Activated naive CD4-positive, alpha-beta T cell treated with anti-CD3 and anti-CD28 coated beads for 36 hours (primary cell): ENCODE measurements around the gene KCNMA1. TPM values are rescaled to one million over a fixed set of nuclear protein-coding genes. Genes with fewer than 3 reads are reported as not detected.
"Not testable (repeated sequence)": the region's sequence is repeated elsewhere in the genome, so short reads cannot be mapped to it uniquely, and the experiment has no call there.

Experiments used
- CTCF ChIA-PET: fragments of 350-600 bp; sonication (Branson Sonifier 250); formaldehyde crosslinking; loops from one replicate; lab custom pipeline; 2021; ENCODE audit warnings: antibody characterized with exemption; lab: Charles Lee
- DNase-seq: peaks from one replicate; pipeline ENCODE4 v3.0.0-alpha.2; 2020
- H3K27ac Mint-ChIP-seq: one replicate; pipeline ENCODE4 v1.8.0; 2021; ENCODE audit warnings: mild to moderate bottlenecking, mixed read lengths
- H3K27me3 Mint-ChIP-seq: one replicate; pipeline ENCODE4 v1.8.0; 2021; ENCODE audit warnings: low read depth, mixed read lengths
- H3K36me3 Mint-ChIP-seq: one replicate; pipeline ENCODE4 v1.8.0; 2021; ENCODE audit warnings: low read depth, mixed read lengths
- H3K4me1 Mint-ChIP-seq: one replicate; pipeline ENCODE4 v1.8.0; 2021; ENCODE audit warnings: low read depth, mixed read lengths
- H3K4me3 Mint-ChIP-seq: one replicate; pipeline ENCODE4 v1.8.0; 2021; ENCODE audit warnings: mild to moderate bottlenecking, moderate library complexity, mixed read lengths
- H3K9me3 Mint-ChIP-seq: one replicate; pipeline ENCODE4 v1.8.0; 2021; ENCODE audit warnings: mixed read lengths
- intact Hi-C: fragments of 100-400 bp; cut with micrococcal nuclease; formaldehyde crosslinking; loops from one replicate; pipeline ENCODE4 v1.15.1; 2023
- total RNA-seq, 2 experiments: library from RNA; stranded (reverse); gene quantifications; one replicate each; pipeline ENCODE4 v1.2.3, GENCODE V29; 2021

The KCNMA1 gene
- total RNA-seq, 2 experiments from 2014 or later = not detected

DNA sequence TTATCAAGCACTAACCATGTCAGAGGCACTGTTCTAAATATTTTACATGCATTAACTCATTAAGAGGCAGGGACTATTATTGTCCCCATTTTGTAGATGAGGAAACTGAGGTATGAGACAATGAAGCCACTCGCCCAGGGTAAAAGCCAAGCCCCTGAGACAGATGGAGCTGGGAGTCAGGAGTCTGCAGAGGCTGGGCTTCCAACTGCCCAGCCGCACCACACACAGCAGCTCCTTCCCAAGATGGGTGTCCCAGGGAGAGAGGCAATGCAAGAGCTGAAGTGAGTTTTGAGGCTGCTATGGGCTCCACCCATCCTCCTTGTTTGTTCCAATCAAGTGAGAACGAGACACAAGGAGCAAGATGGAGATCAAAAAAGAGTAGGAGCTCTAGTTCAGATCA, 244.2 kb downstream of the KCNMA1 start:
- Mint-ChIP-seq H3K4me1 (no peaks in the 10 kb centered on the region), H3K27ac (no peak overlapping the region), H3K27me3 (peaks cover 5% of the 10 kb centered on the region), H3K9me3 (no peaks in the 10 kb centered on the region), H3K4me3 (no peak overlapping the region), H3K36me3 (no peaks in the 10 kb centered on the region)
- DNase-seq = no peak
- intact Hi-C loops = loop anchor here (5.0 kb wide), 2 partner anchors 226 to 249 kb away; no protein-coding TSS in a partner anchor
- CTCF ChIA-PET = no interaction called here

DNA sequence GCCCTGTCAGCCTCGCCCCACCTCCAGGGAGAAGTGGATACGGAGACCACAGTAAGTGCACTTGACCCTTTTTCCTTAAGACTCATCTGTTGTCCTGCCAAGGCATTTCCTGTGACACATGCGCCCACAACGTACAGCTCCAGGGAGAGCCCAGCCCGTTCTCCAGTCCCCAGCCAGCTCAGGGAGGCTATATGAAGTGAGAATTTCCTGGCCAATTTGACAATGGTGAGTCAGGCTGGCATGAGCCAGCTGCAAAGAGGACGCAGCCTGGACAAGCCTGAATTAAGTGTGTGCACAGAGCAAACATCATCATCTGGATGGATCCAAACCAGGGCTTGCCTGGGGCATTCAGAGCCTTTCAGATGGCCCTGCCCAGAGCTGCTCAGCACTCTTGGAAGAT, 244.8 kb downstream of the KCNMA1 start:
- peaks cover 5% of the 10 kb centered on the region for H3K27me3 Mint-ChIP-seq
- no peak for DNase-seq
- H3K36me3 Mint-ChIP-seq = no peaks in the 10 kb centered on the region
- H3K9me3 Mint-ChIP-seq = no peaks in the 10 kb centered on the region
- H3K4me3 Mint-ChIP-seq = no peak overlapping the region
- intact Hi-C loops = loop anchor here (5.0 kb wide), 2 partner anchors 226 to 249 kb away; no protein-coding TSS in a partner anchor
- CTCF ChIA-PET = interaction anchor here (0.7 kb wide), 1 partner anchor 316 kb away, joined by 3 read pairs; no protein-coding TSS in a partner anchor
- H3K27ac Mint-ChIP-seq = no peak overlapping the region
- H3K4me1 Mint-ChIP-seq = no peaks in the 10 kb centered on the region

- Mint-ChIP-seq H3K27me3 (peaks cover 5% of the 10 kb centered on the region), H3K27ac (no peak overlapping the region), H3K4me3 (no peak overlapping the region), H3K36me3 (no peaks in the 10 kb centered on the region), H3K9me3 (no peaks in the 10 kb centered on the region), H3K4me1 (no peaks in the 10 kb centered on the region)
- DNase-seq = no peak
- CTCF ChIA-PET = interaction anchor here (0.6 to 0.7 kb wide), 2 partner anchors 54 to 316 kb away, joined by 3 read pairs; no protein-coding TSS in a partner anchor
- intact Hi-C loops = loop anchor here (5.0 kb wide), 2 partner anchors 225 to 250 kb away; no protein-coding TSS in a partner anchor
These were observed 245.3 kb downstream of the KCNMA1 start for GRCh38 chr10:77392236-77392721.

GRCh38 chr10:77391605-77392235, 245.9 kb downstream of the KCNMA1 start:
- Mint-ChIP-seq H3K4me3 (no peak overlapping the region), H3K27ac (no peak overlapping the region), H3K36me3 (no peaks in the 10 kb centered on the region), H3K27me3 (peaks cover 7% of the 10 kb centered on the region), H3K9me3 (no peaks in the 10 kb centered on the region), H3K4me1 (peaks cover 2% of the 10 kb centered on the region)
- peak; percentile 47 for DNase-seq
- CTCF ChIA-PET = interaction anchor here (0.6 to 0.7 kb wide), 2 partner anchors 54 to 317 kb away, joined by 3 read pairs; no protein-coding TSS in a partner anchor
- intact Hi-C loops = loop anchor here (5.0 kb wide), 2 partner anchors 224 to 251 kb away; no protein-coding TSS in a partner anchor

GRCh38 chr10:77390481-77390891, 247.1 kb downstream of the KCNMA1 start:
- CTCF ChIA-PET = interaction anchor here (0.6 kb wide), 2 partner anchors 15 to 54 kb away, joined by 3 to 4 read pairs; no protein-coding TSS in a partner anchor
- Mint-ChIP-seq H3K27ac (no peak overlapping the region), H3K36me3 (no peaks in the 10 kb centered on the region), H3K27me3 (peaks cover 8% of the 10 kb centered on the region), H3K9me3 (no peaks in the 10 kb centered on the region), H3K4me3 (no peak overlapping the region), H3K4me1 (peaks cover 2% of the 10 kb centered on the region)
- no peak for DNase-seq
- intact Hi-C loops = loop anchor here (5.0 kb wide), 2 partner anchors 223 to 252 kb away; no protein-coding TSS in a partner anchor

DNA sequence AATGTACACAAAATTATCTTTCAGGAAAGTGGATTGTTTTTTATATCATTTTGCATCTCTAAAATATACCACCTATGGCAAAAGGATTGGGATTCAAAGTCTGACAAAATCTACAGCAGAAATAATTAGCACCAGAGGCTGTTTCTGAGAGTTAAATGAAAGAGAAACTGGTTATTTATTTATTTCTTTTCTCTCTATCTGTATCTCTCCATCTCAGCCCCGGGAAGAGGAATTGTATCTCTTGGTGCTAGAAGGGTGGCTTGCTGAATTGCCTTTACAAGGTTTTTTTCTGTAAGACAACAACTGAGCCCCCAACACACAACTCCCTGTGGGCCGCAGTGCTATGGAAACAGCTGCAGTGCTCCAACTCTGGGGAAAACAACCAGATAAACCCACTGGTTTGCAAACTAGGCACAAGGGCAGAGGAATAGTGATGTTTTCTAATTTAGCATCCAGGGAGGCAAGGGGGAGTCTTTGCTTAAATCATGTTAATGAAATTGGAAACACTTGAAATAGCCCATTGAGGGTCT, 249.0 kb downstream of the KCNMA1 start:
- H3K9me3 Mint-ChIP-seq = no peaks in the 10 kb centered on the region
- peaks cover 8% of the 10 kb centered on the region for H3K27me3 Mint-ChIP-seq
- CTCF ChIA-PET = no interaction called here
- DNase-seq = no peak
- peaks cover 2% of the 10 kb centered on the region for H3K4me1 Mint-ChIP-seq
- H3K36me3 Mint-ChIP-seq = no peaks in the 10 kb centered on the region
- H3K27ac Mint-ChIP-seq = no peak overlapping the region
- no peak overlapping the region for H3K4me3 Mint-ChIP-seq
- intact Hi-C loops = no loop called here

GRCh38 chr10:77387701-77388100, 249.9 kb downstream of the KCNMA1 start:
- H3K27me3 Mint-ChIP-seq, intact Hi-C loops, H3K27ac Mint-ChIP-seq, H3K36me3 Mint-ChIP-seq, DNase-seq, CTCF ChIA-PET, H3K9me3 Mint-ChIP-seq, H3K4me1 Mint-ChIP-seq, H3K4me3 Mint-ChIP-seq: not testable (repeated sequence)

DNA sequence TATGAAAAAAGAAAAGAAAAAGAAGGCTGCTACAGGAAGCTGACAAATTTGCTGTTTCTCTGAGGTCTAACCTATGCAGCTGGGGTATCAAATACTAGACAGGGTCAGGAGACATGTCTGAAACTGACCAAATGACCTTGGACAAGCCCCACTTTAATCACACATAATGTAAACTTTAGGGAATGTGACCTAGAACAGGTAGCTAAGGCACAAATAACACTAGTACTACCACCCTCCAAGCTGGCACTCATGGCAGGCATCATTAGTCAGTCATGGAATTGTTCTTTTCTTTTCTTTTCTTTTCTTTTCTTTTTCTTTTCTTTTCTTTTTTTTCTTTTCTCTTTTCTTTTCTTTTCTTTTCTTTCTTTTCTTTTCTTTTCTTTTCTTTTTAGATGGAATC, 250.4 kb downstream of the KCNMA1 start:
- Mint-ChIP-seq H3K27me3 (peaks cover 6% of the 10 kb centered on the region), H3K36me3 (no peaks in the 10 kb centered on the region), H3K9me3 (no peaks in the 10 kb centered on the region), H3K4me3 (no peak overlapping the region), H3K27ac (no peak overlapping the region), H3K4me1 (peaks cover 2% of the 10 kb centered on the region)
- no peak for DNase-seq
- CTCF ChIA-PET = no interaction called here
- intact Hi-C loops = no loop called here

DNA sequence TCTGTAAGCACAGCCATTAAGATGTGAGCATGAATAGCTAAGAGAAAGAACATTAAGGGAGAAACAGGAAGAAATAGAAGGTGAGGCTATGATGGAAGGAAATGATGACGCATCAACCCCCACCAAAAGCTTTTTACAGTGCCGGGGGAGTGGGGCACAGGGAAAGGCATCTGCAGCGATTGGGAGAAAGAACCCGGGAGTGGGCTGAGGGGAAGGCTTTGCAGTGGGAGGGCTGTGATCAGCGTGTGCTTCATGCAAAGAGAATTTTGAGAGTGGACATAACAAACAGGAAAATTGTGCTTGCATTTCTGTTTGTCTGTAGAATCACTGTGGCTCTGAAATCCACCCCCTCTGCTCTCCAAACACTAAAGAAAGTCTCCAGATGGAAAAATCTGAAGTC, 250.8 kb downstream of the KCNMA1 start:
- intact Hi-C loops = no loop called here
- Mint-ChIP-seq H3K27ac (no peak overlapping the region), H3K4me3 (no peak overlapping the region), H3K4me1 (peaks cover 2% of the 10 kb centered on the region), H3K27me3 (peaks cover 6% of the 10 kb centered on the region), H3K9me3 (no peaks in the 10 kb centered on the region), H3K36me3 (no peaks in the 10 kb centered on the region)
- no peak for DNase-seq
- CTCF ChIA-PET = no interaction called here

DNA sequence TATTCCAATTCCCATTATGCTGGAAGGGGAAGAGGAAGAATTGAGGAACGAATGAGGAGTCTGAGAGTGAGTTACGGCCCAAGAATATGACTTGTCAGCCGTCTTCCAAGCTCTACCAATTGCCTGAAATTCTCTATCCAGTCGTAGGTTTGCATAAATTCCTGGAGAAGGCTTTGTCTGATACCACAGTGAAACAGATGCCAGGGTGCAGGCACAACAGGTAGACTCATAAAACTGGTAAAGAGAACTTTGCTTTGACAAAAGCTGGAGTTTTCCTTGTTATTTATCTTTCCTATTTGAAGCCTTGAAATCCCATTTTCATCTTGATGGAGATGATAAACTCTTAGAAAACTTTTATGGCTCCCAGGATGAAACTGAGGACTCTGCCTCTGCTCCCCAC, 251.2 kb downstream of the KCNMA1 start:
- H3K4me1 Mint-ChIP-seq = peaks cover 2% of the 10 kb centered on the region
- DNase-seq = no peak
- H3K4me3 Mint-ChIP-seq = no peak overlapping the region
- intact Hi-C loops = no loop called here
- CTCF ChIA-PET = no interaction called here
- H3K9me3 Mint-ChIP-seq = no peaks in the 10 kb centered on the region
- peaks cover 6% of the 10 kb centered on the region for H3K27me3 Mint-ChIP-seq
- H3K27ac Mint-ChIP-seq = no peak overlapping the region
- no peaks in the 10 kb centered on the region for H3K36me3 Mint-ChIP-seq

GRCh38 chr10:77385315-77385714, 252.3 kb downstream of the KCNMA1 start:
- no peaks in the 10 kb centered on the region for H3K36me3 Mint-ChIP-seq
- no peak for DNase-seq
- intact Hi-C loops = no loop called here
- peaks cover 3% of the 10 kb centered on the region for H3K27me3 Mint-ChIP-seq
- CTCF ChIA-PET = no interaction called here
- H3K4me3 Mint-ChIP-seq = no peak overlapping the region
- H3K4me1 Mint-ChIP-seq = peaks cover 2% of the 10 kb centered on the region
- no peak overlapping the region for H3K27ac Mint-ChIP-seq
- no peaks in the 10 kb centered on the region for H3K9me3 Mint-ChIP-seq

- DNase-seq = no peak
- Mint-ChIP-seq H3K4me1 (peaks cover 2% of the 10 kb centered on the region), H3K4me3 (no peak overlapping the region), H3K27ac (no peak overlapping the region), H3K27me3 (peaks cover 3% of the 10 kb centered on the region), H3K36me3 (no peaks in the 10 kb centered on the region), H3K9me3 (no peaks in the 10 kb centered on the region)
- intact Hi-C loops = no loop called here
- CTCF ChIA-PET = no interaction called here
These were observed 253.6 kb downstream of the KCNMA1 start for GRCh38 chr10:77383861-77384553.
